Sigmoid colon (tissue), 3 donors: ENCODE data around the gene SORCS2.

ENCODE experiments used
- CTCF ChIP-seq, 4 experiments: fragments of 450-650 bp in 3 of 4; fragments of 200-600 bp in 1 of 4; IDR thresholded peaks; one replicate each; pipeline ENCODE4 v1.5.1; 2016 to 2019; ENCODE audit warnings: antibody characterized with exemption in 4 of 4, mild to moderate bottlenecking in 3 of 4, moderate library complexity in 2 of 4
- POLR2A ChIP-seq, 2 donors: fragments of 450-650 bp; IDR thresholded peaks; one replicate each; pipeline ENCODE4 v1.6.1; 2016; ENCODE audit warnings: antibody characterized with exemption in 2 of 2, mild to moderate bottlenecking in 2 of 2, moderate library complexity in 2 of 2

GRCh38 chr4:7270121-7270520, 77.8 kb downstream of the SORCS2 start:
- TF ChIP-seq POLR2A (IDR thresholded peaks at IDR 0.05) = no peak
- TF ChIP-seq CTCF (IDR thresholded peaks at IDR 0.05) = no peak
